T follicular helper cell (primary cell): ENCODE data around the gene PTPRN2.
"Not testable (repeated sequence)": the region's sequence is repeated elsewhere in the genome, so short reads cannot be mapped to it uniquely, and the experiment has no call there.

Experiments used
- DNase-seq: peaks from one replicate; pipeline ENCODE4 v3.0.0-alpha.2; 2020; ENCODE audit warnings: low read depth

PTPRN2 gene

GRCh38 chr7:157496416-157497275 is 1091.0 kb downstream of the PTPRN2 start:
- no peak for DNase-seq

GRCh38 chr7:157495594-157495993 is 1092.0 kb downstream of the PTPRN2 start:
- no peak for DNase-seq

GRCh38 chr7:157495177-157495553 is 1092.5 kb downstream of the PTPRN2 start:
- DNase-seq = no peak

- no peak for DNase-seq
These were observed 1093.0 kb downstream of the PTPRN2 start for GRCh38 chr7:157494506-157495176.

- DNase-seq = no peak
These were observed 1093.8 kb downstream of the PTPRN2 start for GRCh38 chr7:157493776-157494175.

GRCh38 chr7:157493017-157493416 is 1094.6 kb downstream of the PTPRN2 start:
- DNase-seq = no peak

GRCh38 chr7:157490465-157490912 is 1097.1 kb downstream of the PTPRN2 start:
- peak; percentile 20 for DNase-seq

- not testable (repeated sequence) for DNase-seq
These were observed 1097.8 kb downstream of the PTPRN2 start for GRCh38 chr7:157489870-157490269.
